ENCODE measurements around the gene OSBP2. TPM values are rescaled to one million over a fixed set of nuclear protein-coding genes. Genes with fewer than 3 reads are reported as not detected.

The OSBP2 gene
- total RNA-seq, 1 donor from 2014 or later, result 0.58 TPM

DNA sequence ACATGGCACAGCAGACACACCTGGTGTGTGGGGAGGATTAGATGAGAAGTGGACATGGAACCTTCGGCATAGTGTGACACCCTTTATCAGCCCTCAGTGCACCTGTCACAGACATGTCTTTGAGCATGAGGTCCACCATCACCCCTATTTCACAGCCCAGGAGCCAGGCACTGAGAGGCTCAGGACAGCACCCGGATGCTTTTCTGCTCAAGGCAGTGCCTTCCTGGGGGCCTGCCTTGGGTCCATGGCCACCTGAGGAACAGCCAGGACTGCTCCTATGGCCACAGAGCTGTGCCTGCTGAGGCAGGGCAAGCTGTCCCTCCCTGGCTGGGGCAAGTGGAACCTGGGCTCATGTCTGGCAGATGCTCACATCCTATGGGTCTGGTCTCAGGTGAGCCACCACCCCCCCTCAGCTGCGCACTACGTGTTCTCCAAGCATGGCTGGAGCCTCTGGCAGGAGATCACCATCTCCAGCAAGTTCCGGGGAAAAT, 198.1 kb downstream of the OSBP2 start:
- no peaks in the 10 kb centered on the region for H3F3A ChIP-seq (ENCODE audit: low read depth)
- no peaks in the 10 kb centered on the region for H3K36me3 ChIP-seq
- H3K4me1 ChIP-seq, result no peaks in the 10 kb centered on the region
- H3K4me1 Mint-ChIP-seq, result no peaks in the 10 kb centered on the region
- H3K9me3 ChIP-seq (ENCODE audit: low read depth), result no peaks in the 10 kb centered on the region
- no peaks in the 10 kb centered on the region for H3K9me3 Mint-ChIP-seq
- H4K20me1 ChIP-seq (ENCODE audit: low read depth), result no peaks in the 10 kb centered on the region
- no peaks in the 10 kb centered on the region for H3K79me2 ChIP-seq (ENCODE audit: low read depth)
- H3K9ac ChIP-seq, result no peak overlapping the region
- no peak for DNase-seq (ENCODE audit: low spot score)
- H3K27me3 ChIP-seq, result no peaks in the 10 kb centered on the region
- H3K27ac ChIP-seq, result no peak overlapping the region
- no peak overlapping the region for H2AFZ ChIP-seq (replicated peaks)
- no peak overlapping the region for H3K4me2 ChIP-seq
- H3K27me3 Mint-ChIP-seq (ENCODE audit: insufficient read depth, low read depth), result peaks cover 2% of the 10 kb centered on the region
- H3K27ac Mint-ChIP-seq, result no peak overlapping the region
- no peak overlapping the region for H3K4me3 Mint-ChIP-seq
- TF ChIP-seq, protein P1, sequence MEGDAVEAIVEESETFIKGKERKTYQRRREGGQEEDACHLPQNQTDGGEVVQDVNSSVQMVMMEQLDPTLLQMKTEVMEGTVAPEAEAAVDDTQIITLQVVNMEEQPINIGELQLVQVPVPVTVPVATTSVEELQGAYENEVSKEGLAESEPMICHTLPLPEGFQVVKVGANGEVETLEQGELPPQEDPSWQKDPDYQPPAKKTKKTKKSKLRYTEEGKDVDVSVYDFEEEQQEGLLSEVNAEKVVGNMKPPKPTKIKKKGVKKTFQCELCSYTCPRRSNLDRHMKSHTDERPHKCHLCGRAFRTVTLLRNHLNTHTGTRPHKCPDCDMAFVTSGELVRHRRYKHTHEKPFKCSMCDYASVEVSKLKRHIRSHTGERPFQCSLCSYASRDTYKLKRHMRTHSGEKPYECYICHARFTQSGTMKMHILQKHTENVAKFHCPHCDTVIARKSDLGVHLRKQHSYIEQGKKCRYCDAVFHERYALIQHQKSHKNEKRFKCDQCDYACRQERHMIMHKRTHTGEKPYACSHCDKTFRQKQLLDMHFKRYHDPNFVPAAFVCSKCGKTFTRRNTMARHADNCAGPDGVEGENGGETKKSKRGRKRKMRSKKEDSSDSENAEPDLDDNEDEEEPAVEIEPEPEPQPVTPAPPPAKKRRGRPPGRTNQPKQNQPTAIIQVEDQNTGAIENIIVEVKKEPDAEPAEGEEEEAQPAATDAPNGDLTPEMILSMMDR (IDR thresholded peaks at IDR 0.05), result no peak
- TF ChIP-seq EZH2 (IDR thresholded peaks at IDR 0.05) (no peak), EZH2phosphoT487 (IDR thresholded peaks at IDR 0.05) (no peak)
- peaks cover 8% of the 10 kb centered on the region for H3K36me3 Mint-ChIP-seq
- H3K4me3 ChIP-seq, result no peak overlapping the region

GRCh38 chr22:30893434-30894370, 199.0 kb downstream of the OSBP2 start:
- H3K27ac Mint-ChIP-seq, result no peak overlapping the region
- no peaks in the 10 kb centered on the region for H3K36me3 ChIP-seq
- no peaks in the 10 kb centered on the region for H3K4me1 ChIP-seq
- no peaks in the 10 kb centered on the region for H3K9me3 ChIP-seq (ENCODE audit: low read depth)
- peaks cover 4% of the 10 kb centered on the region for H3K27me3 Mint-ChIP-seq (ENCODE audit: insufficient read depth, low read depth)
- no peak for DNase-seq (ENCODE audit: low spot score)
- H3K4me3 Mint-ChIP-seq, result no peak overlapping the region
- H3K4me3 ChIP-seq, result no peak overlapping the region
- no peaks in the 10 kb centered on the region for H4K20me1 ChIP-seq (ENCODE audit: low read depth)
- no peaks in the 10 kb centered on the region for H3K79me2 ChIP-seq (ENCODE audit: low read depth)
- H3K27ac ChIP-seq, result no peak overlapping the region
- H3K4me1 Mint-ChIP-seq, result no peaks in the 10 kb centered on the region
- no peaks in the 10 kb centered on the region for H3F3A ChIP-seq (ENCODE audit: low read depth)
- H3K4me2 ChIP-seq, result no peak overlapping the region
- H3K36me3 Mint-ChIP-seq, result peaks cover 6% of the 10 kb centered on the region
- TF ChIP-seq, protein P1 (IDR thresholded peaks at IDR 0.05), result no peak
- no peak for TF ChIP-seq EZH2 (IDR thresholded peaks at IDR 0.05)
- no peak for TF ChIP-seq EZH2phosphoT487 (IDR thresholded peaks at IDR 0.05)
- no peaks in the 10 kb centered on the region for H3K9me3 Mint-ChIP-seq
- no peaks in the 10 kb centered on the region for H3K27me3 ChIP-seq
- H3K9ac ChIP-seq, result no peak overlapping the region
- no peak overlapping the region for H2AFZ ChIP-seq (replicated peaks)

- peaks cover 4% of the 10 kb centered on the region for H3K27me3 Mint-ChIP-seq (ENCODE audit: insufficient read depth, low read depth)
- Histone ChIP-seq H3F3A (ENCODE audit: low read depth) (no peaks in the 10 kb centered on the region), H3K36me3 (no peaks in the 10 kb centered on the region), H3K9me3 (ENCODE audit: low read depth) (no peaks in the 10 kb centered on the region), H3K27me3 (no peaks in the 10 kb centered on the region), H3K79me2 (ENCODE audit: low read depth) (no peaks in the 10 kb centered on the region), H3K4me3 (no peak overlapping the region), H3K27ac (no peak overlapping the region), H4K20me1 (ENCODE audit: low read depth) (no peaks in the 10 kb centered on the region), H2AFZ (replicated peaks) (no peak overlapping the region), H3K9ac (no peak overlapping the region), H3K4me1 (no peaks in the 10 kb centered on the region), H3K4me2 (no peak overlapping the region)
- peaks cover 5% of the 10 kb centered on the region for H3K36me3 Mint-ChIP-seq
- H3K27ac Mint-ChIP-seq, result no peak overlapping the region
- no peaks in the 10 kb centered on the region for H3K9me3 Mint-ChIP-seq
- DNase-seq (ENCODE audit: low spot score), result no peak
- no peak overlapping the region for H3K4me3 Mint-ChIP-seq
- no peaks in the 10 kb centered on the region for H3K4me1 Mint-ChIP-seq
- TF ChIP-seq EZH2 (IDR thresholded peaks at IDR 0.05) (no peak), EZH2phosphoT487 (IDR thresholded peaks at IDR 0.05) (no peak)
- TF ChIP-seq, protein P1 (IDR thresholded peaks at IDR 0.05), result no peak
These were observed 199.7 kb downstream of the OSBP2 start for GRCh38 chr22:30894371-30894740.

Measured in neural progenitor cell (in vitro differentiated cells).